22Rv1 (cell line): ENCODE data around the gene DIP2C.

Experiments
- H3K27ac ChIP-seq: fragments of 450-650 bp; 2 replicates; pipeline ENCODE4 v1.5.1; 2017
- ZFX ChIP-seq: fragments of 450-650 bp; IDR thresholded peaks from 2 replicates; pipeline ENCODE4 v1.6.1; 2017; ENCODE audit warnings: antibody characterized with exemption, borderline replicate concordance
- TF ChIP-seq, protein P1 (sequence below): fragments of 450-650 bp; IDR thresholded peaks from 2 replicates; pipeline ENCODE4 v1.5.1; 2017; ENCODE audit warnings: mild to moderate bottlenecking

The DIP2C gene

DNA sequence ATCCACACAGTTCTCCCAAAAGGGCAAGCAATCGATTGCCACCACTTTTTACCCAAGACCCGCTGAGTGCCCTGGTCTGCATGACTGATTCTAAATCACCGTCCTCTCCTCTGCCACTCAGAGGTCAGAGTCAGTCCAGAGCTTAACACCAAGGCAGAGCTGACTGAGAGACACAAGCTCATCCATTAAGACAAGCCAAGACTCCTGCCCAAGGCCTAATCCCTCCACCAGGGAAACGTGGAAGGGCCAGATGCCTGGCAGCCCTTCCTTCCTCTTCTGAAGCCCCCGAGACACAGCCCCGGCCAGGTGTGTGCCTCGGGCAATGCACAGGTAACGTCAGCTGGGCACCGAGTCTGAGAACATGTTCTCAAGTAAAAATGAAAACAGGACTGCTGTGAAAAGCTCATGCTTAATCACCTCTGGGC is 51.7 kb downstream of the DIP2C start:
- no peak overlapping the region for H3K27ac ChIP-seq
- TF ChIP-seq, protein P1, sequence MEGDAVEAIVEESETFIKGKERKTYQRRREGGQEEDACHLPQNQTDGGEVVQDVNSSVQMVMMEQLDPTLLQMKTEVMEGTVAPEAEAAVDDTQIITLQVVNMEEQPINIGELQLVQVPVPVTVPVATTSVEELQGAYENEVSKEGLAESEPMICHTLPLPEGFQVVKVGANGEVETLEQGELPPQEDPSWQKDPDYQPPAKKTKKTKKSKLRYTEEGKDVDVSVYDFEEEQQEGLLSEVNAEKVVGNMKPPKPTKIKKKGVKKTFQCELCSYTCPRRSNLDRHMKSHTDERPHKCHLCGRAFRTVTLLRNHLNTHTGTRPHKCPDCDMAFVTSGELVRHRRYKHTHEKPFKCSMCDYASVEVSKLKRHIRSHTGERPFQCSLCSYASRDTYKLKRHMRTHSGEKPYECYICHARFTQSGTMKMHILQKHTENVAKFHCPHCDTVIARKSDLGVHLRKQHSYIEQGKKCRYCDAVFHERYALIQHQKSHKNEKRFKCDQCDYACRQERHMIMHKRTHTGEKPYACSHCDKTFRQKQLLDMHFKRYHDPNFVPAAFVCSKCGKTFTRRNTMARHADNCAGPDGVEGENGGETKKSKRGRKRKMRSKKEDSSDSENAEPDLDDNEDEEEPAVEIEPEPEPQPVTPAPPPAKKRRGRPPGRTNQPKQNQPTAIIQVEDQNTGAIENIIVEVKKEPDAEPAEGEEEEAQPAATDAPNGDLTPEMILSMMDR: no peak
- TF ChIP-seq ZFX: no peak

DNA sequence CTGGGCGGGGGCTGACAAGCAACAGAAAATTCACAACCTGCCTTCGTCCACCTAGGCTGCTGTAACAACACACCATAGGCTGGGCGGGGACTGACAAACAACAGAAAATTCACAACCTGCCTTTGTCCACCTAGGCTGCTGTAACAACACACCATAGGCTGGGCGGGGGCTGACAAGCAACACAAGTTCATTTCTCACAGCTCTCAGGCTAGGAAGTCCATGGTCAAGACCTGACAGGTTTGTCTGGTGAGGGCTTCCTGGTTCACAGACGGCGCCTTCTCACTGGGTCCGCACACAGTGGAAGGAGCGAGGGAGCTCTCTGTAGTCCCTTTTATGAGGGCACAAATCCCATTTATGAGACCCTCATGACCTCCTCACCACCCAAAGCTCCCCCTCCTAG is 52.2 kb downstream of the DIP2C start:
- H3K27ac ChIP-seq: no peak overlapping the region
- TF ChIP-seq, protein P1: no peak
- no peak for TF ChIP-seq ZFX

DNA sequence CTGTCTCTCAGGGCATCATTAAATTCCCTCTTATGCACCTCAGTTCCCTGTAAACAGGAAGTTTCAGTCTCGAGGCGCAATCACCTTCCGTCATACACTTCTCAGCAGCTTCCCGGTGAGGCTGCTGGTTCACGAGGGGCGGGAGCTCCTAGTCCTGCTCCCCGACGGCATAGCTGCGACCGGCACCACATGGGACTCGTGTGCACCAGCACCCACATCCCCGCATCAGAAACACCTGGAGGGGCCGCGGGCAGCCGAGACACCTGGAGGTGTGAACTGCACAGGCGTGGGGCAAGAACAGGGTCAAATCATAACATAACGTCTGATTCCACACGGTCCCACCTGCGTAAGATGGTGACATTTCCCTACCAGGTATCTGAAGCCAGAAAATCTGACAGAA is 52.7 kb downstream of the DIP2C start:
- no peak overlapping the region for H3K27ac ChIP-seq
- no peak for TF ChIP-seq ZFX
- TF ChIP-seq, protein P1: no peak

DNA sequence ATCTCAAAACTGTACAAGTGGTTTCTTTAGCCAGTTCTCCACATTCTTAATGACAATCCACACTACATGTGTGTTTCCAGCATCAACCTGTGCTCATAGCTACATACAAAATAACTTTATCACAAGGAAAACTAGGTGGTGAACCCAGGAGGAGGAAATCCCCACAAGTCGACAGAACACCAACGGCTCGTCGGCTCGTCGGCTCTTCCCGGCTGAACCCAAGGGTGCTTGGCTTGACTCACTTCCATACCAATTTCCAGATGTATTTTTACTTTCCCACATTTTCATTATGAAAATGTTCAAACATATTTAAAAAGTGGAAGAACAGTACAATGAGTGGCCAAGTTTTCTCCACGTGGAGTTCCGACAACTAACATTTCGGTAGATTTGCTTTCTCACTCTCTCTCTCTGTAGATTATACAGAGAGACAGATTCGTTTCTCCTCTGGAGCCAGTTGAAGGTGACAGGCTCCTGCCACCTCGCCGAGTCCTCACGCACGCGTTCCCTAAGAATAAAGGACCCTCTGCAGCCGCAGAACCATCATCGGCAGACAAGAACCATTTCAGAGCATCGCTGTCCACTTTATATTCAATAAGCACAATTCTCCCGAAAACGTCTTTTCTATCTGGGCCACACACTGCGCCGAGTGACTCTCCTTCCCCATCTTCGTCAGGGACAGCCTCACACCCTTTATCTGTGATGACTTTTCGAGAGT is 53.3 kb downstream of the DIP2C start:
- H3K27ac ChIP-seq: no peak overlapping the region
- TF ChIP-seq, protein P1: no peak
- TF ChIP-seq ZFX: no peak

DNA sequence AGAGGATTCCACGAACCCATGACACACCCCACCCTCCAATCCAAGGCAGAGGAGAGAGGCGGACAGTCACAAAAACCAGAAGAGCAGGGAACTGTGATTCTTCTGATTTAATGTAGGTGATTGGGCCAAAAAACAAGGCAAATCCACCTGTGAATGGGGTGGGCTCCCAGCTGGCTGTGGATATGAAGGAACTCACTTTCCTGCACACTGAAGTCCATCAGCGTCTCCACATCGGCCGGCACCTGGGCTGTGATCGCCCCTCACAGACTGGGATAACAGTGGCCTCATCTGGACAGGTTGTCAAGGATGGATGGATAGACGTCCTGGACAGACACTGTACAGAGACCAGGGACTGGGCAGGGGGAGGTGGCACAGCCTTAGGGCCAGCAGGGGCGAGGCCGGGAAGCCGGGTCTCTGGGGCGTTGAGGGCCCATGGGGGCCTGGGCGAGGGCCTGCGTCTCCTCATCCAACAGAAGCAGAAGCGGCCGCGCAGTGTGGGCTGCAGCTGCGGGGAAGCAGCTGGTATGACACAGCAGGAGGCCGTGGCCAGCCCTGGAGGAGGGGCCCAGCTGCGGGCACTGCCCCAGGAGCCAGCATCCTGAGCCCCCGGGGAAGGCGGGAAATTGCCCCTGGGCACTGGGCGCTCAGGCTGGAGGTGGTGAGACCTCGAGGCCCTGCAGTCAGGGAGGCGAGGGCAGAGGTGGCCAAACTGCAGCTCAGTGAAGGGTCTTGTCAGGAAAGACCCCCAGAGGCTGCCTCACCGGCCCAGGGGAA is 54.2 kb downstream of the DIP2C start:
- no peak overlapping the region for H3K27ac ChIP-seq
- no peak for TF ChIP-seq ZFX
- TF ChIP-seq, protein P1: no peak

DNA sequence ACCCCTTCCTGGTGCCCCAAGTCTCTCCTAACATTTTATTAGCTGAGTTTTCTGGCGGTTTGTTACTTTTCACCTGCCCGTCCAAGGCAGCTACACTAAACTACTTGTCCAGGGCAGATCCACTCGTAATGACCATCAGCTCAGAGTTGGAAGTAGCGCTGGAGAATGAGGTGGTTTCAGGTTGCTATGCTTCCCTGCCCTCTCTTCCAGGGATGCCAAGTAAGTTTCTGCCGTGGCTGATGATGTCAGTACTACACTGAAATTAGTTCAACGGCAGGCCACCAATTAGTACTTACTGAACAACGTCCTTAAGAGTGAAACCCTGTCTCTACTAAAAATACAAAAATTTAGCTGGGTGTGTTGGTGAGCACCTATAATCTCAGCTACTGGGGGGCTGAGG is 55.2 kb downstream of the DIP2C start:
- TF ChIP-seq, protein P1: no peak
- no peak for TF ChIP-seq ZFX
- no peak overlapping the region for H3K27ac ChIP-seq
